ENCODE measurements around the gene DHX35.

DHX35 gene

GRCh38 chr20:39070484-39071231 is 108.5 kb downstream of the DHX35 start:
- Histone ChIP-seq H3K9me3 (ENCODE audit: insufficient read depth, low read depth, low read length) (no peaks in the 10 kb centered on the region), H3K9ac (ENCODE audit: low read depth, low read length) (no peak overlapping the region), H3K27ac (ENCODE audit: low read length) (no peak overlapping the region), H3K4me1 (ENCODE audit: insufficient read depth, low read length) (no peaks in the 10 kb centered on the region), H3K27me3 (ENCODE audit: insufficient read depth, low read length) (no peaks in the 10 kb centered on the region), H3K4me3 (ENCODE audit: low read length) (no peak overlapping the region), H3K36me3 (ENCODE audit: insufficient read depth, low read depth, low read length) (no peaks in the 10 kb centered on the region)

- H3K9me3 ChIP-seq (ENCODE audit: insufficient read depth, low read depth, low read length) = no peaks in the 10 kb centered on the region
- no peak overlapping the region for H3K9ac ChIP-seq (ENCODE audit: low read depth, low read length)
- no peak overlapping the region for H3K27ac ChIP-seq (ENCODE audit: low read length)
- H3K27me3 ChIP-seq (ENCODE audit: insufficient read depth, low read length) = no peaks in the 10 kb centered on the region
- no peaks in the 10 kb centered on the region for H3K4me1 ChIP-seq (ENCODE audit: insufficient read depth, low read length)
- no peaks in the 10 kb centered on the region for H3K36me3 ChIP-seq (ENCODE audit: insufficient read depth, low read depth, low read length)
- no peak overlapping the region for H3K4me3 ChIP-seq (ENCODE audit: low read length)
These were observed 110.0 kb downstream of the DHX35 start for GRCh38 chr20:39072132-39072531.

- H3K27me3 ChIP-seq (ENCODE audit: insufficient read depth, low read length) = no peaks in the 10 kb centered on the region
- H3K27ac ChIP-seq (ENCODE audit: low read length) = no peak overlapping the region
- no peaks in the 10 kb centered on the region for H3K4me1 ChIP-seq (ENCODE audit: insufficient read depth, low read length)
- H3K4me3 ChIP-seq (ENCODE audit: low read length) = no peak overlapping the region
- H3K9ac ChIP-seq (ENCODE audit: low read depth, low read length) = no peak overlapping the region
- no peaks in the 10 kb centered on the region for H3K36me3 ChIP-seq (ENCODE audit: insufficient read depth, low read depth, low read length)
- no peaks in the 10 kb centered on the region for H3K9me3 ChIP-seq (ENCODE audit: insufficient read depth, low read depth, low read length)
These were observed 110.5 kb downstream of the DHX35 start for GRCh38 chr20:39072653-39073052.

- Histone ChIP-seq H3K4me3 (ENCODE audit: low read length) (no peak overlapping the region), H3K27me3 (ENCODE audit: insufficient read depth, low read length) (no peaks in the 10 kb centered on the region), H3K9me3 (ENCODE audit: insufficient read depth, low read depth, low read length) (no peaks in the 10 kb centered on the region), H3K36me3 (ENCODE audit: insufficient read depth, low read depth, low read length) (no peaks in the 10 kb centered on the region), H3K27ac (ENCODE audit: low read length) (no peak overlapping the region), H3K4me1 (ENCODE audit: insufficient read depth, low read length) (no peaks in the 10 kb centered on the region), H3K9ac (ENCODE audit: low read depth, low read length) (no peak overlapping the region)
These were observed 113.6 kb downstream of the DHX35 start for GRCh38 chr20:39075731-39076130.

- Histone ChIP-seq H3K4me3 (ENCODE audit: low read length) (no peak overlapping the region), H3K4me1 (ENCODE audit: insufficient read depth, low read length) (no peaks in the 10 kb centered on the region), H3K27me3 (ENCODE audit: insufficient read depth, low read length) (no peaks in the 10 kb centered on the region), H3K9ac (ENCODE audit: low read depth, low read length) (no peak overlapping the region), H3K36me3 (ENCODE audit: insufficient read depth, low read depth, low read length) (no peaks in the 10 kb centered on the region), H3K9me3 (ENCODE audit: insufficient read depth, low read depth, low read length) (no peaks in the 10 kb centered on the region), H3K27ac (ENCODE audit: low read length) (no peak overlapping the region)
These were observed 114.8 kb downstream of the DHX35 start for GRCh38 chr20:39076958-39077357.

- H3K27ac ChIP-seq (ENCODE audit: low read length) = no peak overlapping the region
- no peaks in the 10 kb centered on the region for H3K27me3 ChIP-seq (ENCODE audit: insufficient read depth, low read length)
- no peak overlapping the region for H3K9ac ChIP-seq (ENCODE audit: low read depth, low read length)
- H3K4me3 ChIP-seq (ENCODE audit: low read length) = no peak overlapping the region
- H3K9me3 ChIP-seq (ENCODE audit: insufficient read depth, low read depth, low read length) = no peaks in the 10 kb centered on the region
- no peaks in the 10 kb centered on the region for H3K4me1 ChIP-seq (ENCODE audit: insufficient read depth, low read length)
- no peaks in the 10 kb centered on the region for H3K36me3 ChIP-seq (ENCODE audit: insufficient read depth, low read depth, low read length)
These were observed 118.2 kb downstream of the DHX35 start for GRCh38 chr20:39080326-39080725.

GRCh38 chr20:39081255-39081654 is 119.1 kb downstream of the DHX35 start:
- Histone ChIP-seq H3K9ac (ENCODE audit: low read depth, low read length) (no peak overlapping the region), H3K4me1 (ENCODE audit: insufficient read depth, low read length) (no peaks in the 10 kb centered on the region), H3K4me3 (ENCODE audit: low read length) (no peak overlapping the region), H3K27ac (ENCODE audit: low read length) (no peak overlapping the region), H3K9me3 (ENCODE audit: insufficient read depth, low read depth, low read length) (no peaks in the 10 kb centered on the region), H3K27me3 (ENCODE audit: insufficient read depth, low read length) (no peaks in the 10 kb centered on the region), H3K36me3 (ENCODE audit: insufficient read depth, low read depth, low read length) (no peaks in the 10 kb centered on the region)

GRCh38 chr20:39082622-39083398 is 120.7 kb downstream of the DHX35 start:
- no peak overlapping the region for H3K27ac ChIP-seq (ENCODE audit: low read length)
- no peaks in the 10 kb centered on the region for H3K4me1 ChIP-seq (ENCODE audit: insufficient read depth, low read length)
- H3K9ac ChIP-seq (ENCODE audit: low read depth, low read length) = no peak overlapping the region
- no peaks in the 10 kb centered on the region for H3K36me3 ChIP-seq (ENCODE audit: insufficient read depth, low read depth, low read length)
- no peaks in the 10 kb centered on the region for H3K9me3 ChIP-seq (ENCODE audit: insufficient read depth, low read depth, low read length)
- H3K4me3 ChIP-seq (ENCODE audit: low read length) = no peak overlapping the region
- no peaks in the 10 kb centered on the region for H3K27me3 ChIP-seq (ENCODE audit: insufficient read depth, low read length)

GRCh38 chr20:39083761-39084160 is 121.6 kb downstream of the DHX35 start:
- H3K27me3 ChIP-seq (ENCODE audit: insufficient read depth, low read length) = no peaks in the 10 kb centered on the region
- H3K27ac ChIP-seq (ENCODE audit: low read length) = no peak overlapping the region
- H3K4me1 ChIP-seq (ENCODE audit: insufficient read depth, low read length) = no peaks in the 10 kb centered on the region
- H3K4me3 ChIP-seq (ENCODE audit: low read length) = no peak overlapping the region
- H3K9me3 ChIP-seq (ENCODE audit: insufficient read depth, low read depth, low read length) = no peaks in the 10 kb centered on the region
- no peak overlapping the region for H3K9ac ChIP-seq (ENCODE audit: low read depth, low read length)
- no peaks in the 10 kb centered on the region for H3K36me3 ChIP-seq (ENCODE audit: insufficient read depth, low read depth, low read length)

GRCh38 chr20:39089029-39089428 is 126.9 kb downstream of the DHX35 start:
- H3K9ac ChIP-seq (ENCODE audit: low read depth, low read length) = no peak overlapping the region
- no peaks in the 10 kb centered on the region for H3K4me1 ChIP-seq (ENCODE audit: insufficient read depth, low read length)
- no peaks in the 10 kb centered on the region for H3K27me3 ChIP-seq (ENCODE audit: insufficient read depth, low read length)
- H3K4me3 ChIP-seq (ENCODE audit: low read length) = no peak overlapping the region
- no peaks in the 10 kb centered on the region for H3K36me3 ChIP-seq (ENCODE audit: insufficient read depth, low read depth, low read length)
- H3K9me3 ChIP-seq (ENCODE audit: insufficient read depth, low read depth, low read length) = no peaks in the 10 kb centered on the region
- H3K27ac ChIP-seq (ENCODE audit: low read length) = no peak overlapping the region
